GM18511 (cell line): ENCODE measurements around the gene INPP5F.
A peak's percentile ranks its signal among the peaks of the same experiment; 100 is the strongest.

Experiments used
- ATAC-seq: cut with Tn5 transposase; IDR thresholded peaks from one replicate; pipeline ENCODE4 v1.9.1; 2021; ENCODE audit warnings: mild to moderate bottlenecking, moderate library complexity; ENCODE audit not compliant: unreplicated experiment

The INPP5F gene, protein sequence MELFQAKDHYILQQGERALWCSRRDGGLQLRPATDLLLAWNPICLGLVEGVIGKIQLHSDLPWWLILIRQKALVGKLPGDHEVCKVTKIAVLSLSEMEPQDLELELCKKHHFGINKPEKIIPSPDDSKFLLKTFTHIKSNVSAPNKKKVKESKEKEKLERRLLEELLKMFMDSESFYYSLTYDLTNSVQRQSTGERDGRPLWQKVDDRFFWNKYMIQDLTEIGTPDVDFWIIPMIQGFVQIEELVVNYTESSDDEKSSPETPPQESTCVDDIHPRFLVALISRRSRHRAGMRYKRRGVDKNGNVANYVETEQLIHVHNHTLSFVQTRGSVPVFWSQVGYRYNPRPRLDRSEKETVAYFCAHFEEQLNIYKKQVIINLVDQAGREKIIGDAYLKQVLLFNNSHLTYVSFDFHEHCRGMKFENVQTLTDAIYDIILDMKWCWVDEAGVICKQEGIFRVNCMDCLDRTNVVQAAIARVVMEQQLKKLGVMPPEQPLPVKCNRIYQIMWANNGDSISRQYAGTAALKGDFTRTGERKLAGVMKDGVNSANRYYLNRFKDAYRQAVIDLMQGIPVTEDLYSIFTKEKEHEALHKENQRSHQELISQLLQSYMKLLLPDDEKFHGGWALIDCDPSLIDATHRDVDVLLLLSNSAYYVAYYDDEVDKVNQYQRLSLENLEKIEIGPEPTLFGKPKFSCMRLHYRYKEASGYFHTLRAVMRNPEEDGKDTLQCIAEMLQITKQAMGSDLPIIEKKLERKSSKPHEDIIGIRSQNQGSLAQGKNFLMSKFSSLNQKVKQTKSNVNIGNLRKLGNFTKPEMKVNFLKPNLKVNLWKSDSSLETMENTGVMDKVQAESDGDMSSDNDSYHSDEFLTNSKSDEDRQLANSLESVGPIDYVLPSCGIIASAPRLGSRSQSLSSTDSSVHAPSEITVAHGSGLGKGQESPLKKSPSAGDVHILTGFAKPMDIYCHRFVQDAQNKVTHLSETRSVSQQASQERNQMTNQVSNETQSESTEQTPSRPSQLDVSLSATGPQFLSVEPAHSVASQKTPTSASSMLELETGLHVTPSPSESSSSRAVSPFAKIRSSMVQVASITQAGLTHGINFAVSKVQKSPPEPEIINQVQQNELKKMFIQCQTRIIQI

DNA sequence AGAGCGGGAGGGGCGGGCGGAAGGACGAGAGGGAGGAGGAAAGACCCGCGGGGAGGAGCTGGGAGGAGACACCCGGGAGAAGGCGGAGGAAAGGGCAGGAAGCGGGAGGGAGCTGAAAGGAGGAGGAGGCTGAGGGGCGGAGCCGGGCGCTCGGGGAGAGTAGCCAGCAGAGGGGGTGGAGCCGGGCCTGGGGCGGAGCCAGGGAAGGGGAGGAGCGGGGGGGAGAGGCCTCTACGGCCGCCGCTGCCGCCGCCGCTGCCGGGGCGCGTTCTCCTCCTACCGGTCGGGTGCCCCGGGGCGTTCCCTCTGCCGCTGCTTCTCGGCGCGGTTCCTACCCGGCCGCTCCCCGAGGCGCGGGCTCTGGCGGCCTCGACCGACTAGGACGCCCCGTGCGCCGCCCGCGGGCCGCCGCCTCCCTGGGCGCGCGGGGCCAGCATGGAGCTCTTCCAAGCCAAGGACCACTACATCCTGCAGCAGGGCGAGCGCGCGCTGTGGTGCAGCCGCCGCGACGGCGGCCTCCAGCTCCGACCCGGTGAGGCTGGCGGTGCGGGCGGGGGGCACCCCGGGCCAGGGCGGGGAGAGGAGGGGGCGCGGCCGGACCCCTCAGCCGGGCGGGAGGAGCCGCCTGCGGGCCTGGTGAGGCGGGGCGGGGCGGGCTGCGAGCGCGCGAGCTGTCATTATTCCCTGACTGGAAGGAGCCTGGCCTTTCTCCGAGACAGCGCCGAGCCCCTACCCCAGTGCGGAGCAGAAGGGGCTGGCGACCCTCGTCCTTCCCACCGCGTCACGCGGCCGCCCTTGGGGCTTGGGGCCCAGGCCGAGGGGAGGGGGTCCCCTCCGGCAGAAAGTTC lies at the start of gene INPP5F:
INPP5F (plus strand) TSS at position 223 of the 848 bp plus-strand sequence; CDS start at position 436, 213 bp downstream.
- peak; percentile 84 for ATAC-seq

DNA sequence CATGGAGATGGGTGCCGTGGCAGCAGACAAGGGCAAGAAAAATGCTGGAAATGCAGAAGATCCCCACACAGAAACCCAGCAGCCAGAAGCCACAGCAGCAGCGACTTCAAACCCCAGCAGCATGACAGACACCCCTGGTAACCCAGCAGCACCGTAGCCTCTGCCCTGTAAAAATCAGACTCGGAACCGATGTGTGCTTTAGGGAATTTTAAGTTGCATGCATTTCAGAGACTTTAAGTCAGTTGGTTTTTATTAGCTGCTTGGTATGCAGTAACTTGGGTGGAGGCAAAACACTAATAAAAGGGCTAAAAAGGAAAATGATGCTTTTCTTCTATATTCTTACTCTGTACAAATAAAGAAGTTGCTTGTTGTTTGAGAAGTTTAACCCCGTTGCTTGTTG lies 48.7 kb upstream of the INPP5F start:
- ATAC-seq: no peak

DNA sequence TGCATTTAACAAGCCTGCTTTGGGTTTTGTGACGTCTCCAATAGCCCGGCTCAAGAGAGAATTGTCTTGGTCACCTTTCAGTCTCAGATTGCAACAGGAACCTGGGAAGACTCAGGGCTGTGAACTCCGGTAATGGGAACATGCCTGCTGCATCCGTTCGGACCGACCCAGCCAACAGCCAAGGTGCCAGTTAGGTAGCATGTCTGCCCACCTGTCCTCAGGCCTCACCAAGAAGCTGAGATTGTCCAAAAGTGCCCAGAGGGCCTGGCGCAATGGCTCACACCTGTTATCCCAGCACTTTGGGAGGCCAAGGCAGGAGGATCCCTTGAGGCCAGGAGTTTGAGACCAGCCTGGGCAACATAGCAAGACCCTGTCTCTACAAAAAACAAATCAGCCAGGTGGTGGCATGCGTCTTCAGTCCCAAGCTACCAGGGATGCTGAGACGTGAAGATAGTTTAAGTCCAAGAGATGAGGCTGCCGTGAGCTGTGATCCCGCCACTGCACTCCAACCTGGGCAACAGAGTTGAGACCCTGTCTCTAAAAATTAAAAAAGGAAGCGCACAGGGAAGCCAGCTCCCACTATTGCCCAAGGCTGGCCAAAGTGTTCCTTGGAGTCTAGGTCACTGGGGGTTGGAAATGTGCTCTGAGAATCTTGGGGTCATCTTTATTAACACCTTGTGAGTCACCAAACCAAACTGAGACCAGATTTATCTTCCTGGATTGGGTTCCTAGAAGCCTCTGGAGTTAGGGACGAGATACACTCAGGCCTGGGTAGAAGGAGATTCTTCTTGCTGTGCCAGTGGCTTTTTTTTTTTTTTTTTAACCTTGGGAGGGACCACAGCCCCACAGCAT lies 47.7 kb upstream of the INPP5F start:
- ATAC-seq: no peak

DNA sequence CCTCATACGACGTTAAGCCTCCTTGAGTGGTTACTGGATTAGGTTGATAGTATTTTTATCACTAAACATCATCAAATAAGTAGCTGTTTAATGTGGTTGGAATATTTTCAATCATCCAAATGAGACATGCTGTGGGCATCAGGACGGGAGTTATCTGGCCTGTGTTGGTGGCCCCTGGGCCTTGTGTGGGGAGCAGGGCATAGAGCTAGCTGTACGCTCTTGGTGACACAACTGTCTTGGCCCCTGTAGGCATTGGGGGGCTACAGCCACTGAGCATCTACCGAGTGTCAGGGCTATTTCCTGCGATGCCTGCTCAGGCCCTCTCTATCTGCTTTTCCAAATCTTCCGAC lies 46.4 kb upstream of the INPP5F start:
- no peak for ATAC-seq

DNA sequence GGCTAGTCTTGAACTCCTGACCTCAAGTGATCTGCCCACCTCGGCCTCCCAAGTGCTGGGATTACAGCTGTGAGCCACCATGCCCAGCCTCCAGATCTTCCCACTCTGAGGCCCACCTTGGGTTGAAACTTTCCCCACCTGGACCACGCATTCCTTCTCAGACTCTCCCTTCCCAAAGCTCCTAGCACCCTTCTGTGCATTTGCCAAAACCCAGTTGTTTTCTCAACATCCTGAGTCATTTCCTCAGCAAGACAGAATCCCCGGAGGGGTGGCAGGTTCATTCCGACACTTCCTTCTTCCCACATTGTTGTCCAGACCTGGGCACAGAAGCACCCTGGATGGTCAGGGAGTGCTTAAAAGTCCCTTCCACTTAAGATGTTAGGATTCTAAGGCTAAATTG lies 45.8 kb upstream of the INPP5F start:
- no peak for ATAC-seq

DNA sequence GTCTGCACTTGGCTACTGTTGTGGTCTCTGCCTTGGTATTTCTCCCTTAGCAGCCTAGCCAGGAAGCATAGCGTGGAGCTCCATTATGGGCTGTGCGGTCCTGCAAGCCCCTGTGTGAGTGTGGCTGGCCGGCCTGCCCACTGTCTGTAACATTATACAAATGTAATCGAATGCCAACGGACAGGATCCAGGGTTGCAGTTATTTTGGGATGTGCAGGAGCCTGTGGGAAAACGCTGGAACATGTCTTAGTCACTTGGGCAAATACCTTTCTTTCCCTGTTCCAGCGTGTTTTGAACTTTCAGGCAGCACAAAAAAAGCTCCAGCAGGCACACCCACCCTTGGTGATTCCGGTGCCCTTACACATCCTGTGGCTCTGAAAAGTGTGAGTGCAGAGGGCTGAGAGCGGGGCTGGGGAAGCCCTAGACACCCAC lies 45.2 kb upstream of the INPP5F start:
- no peak for ATAC-seq

DNA sequence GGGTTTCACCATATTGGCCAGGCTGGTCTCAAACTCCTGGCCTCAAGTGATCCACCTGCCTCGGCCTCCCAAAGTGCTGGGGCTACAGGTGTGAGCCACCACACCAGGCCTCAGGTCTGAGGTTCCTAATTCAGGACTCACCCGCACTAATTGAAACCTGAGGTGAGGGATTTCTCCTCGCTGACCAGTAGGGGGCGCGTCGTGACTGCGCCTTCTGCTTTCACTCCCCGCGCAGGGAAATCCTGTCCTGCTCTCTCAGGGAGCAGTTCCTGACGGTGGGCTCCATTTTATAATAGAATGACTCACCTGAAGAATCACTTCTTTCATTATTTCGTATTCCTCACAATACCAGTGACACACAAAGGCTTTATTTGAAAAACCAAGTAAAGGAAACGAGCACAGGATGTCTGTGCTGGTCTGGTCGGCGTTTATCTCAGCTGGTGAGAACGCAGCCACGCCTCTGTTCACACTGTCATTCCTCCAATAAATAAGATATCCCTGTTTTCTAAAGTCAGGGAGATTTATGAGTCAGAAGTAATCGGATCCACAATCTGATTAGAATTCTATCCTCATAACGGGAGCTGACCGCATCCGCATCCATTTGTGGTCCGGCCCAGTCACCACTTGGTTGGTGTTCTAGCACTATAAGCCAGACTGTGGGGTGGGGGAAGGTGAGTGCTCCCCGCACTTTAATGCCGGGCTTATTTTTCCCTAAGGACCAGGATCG lies 39.2 kb upstream of the INPP5F start:
- peak; percentile 77 for ATAC-seq

DNA sequence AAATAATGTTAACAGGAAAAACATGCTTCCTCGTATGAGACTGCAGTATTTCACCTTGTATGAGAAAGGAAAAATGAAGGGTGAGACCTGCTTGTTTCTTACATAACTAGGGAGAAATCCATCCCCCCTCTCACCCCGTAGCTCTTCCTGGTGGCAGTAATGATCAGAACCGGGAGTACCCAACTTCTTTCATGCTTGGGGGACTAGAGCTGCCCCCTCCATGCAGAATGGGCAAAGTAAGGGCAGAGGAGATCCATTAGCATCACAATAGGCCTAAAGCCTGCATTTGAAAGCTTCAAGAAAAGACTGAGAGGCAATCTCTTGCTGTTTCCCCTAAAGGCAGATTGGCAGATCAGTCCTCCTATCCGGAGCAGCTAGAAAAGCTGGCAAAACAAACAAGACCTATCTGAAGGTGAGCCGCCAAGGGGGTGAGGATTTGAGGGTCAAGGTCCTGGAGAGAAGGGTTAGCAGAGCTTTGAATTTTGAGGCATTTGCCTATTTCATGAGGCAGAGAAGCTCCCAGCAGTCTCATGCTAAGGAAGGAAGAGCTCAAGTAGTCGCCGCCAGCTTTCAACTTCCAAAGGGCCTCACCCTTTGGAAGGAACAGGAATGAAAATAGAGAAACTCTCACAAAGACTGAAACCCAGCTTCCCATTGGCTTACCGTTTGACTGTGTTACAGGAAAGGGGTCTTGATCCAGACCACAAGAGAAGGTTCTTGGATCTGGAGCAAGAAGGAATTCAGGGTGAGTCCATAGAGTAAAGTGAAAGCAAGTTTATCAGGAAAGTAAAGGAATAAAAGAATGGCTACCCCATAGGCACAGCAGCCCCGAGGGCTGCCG lies 38.4 kb upstream of the INPP5F start:
- ATAC-seq: no peak

DNA sequence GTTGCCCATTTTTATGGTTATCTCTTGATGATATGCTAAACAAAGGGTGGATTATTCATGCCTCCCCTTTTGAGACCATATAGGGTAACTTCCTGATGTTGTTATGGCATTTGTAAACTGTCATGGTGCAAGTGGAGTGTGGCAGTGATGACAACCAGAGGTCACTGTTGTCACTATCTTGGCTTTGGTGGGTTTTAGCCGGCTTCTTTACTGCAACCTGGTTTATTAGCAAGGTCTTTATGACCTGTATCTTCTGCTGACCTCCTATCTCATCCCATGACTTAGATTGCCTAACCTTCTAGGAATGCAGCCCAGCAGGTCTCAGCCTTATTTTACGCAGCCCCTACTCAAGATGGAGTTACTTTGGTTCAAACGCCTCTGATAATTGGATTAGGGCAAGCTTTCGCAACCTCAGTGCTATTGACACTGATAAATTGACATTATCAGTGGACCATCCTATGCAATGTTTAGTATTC lies 37.8 kb upstream of the INPP5F start:
- no peak for ATAC-seq

DNA sequence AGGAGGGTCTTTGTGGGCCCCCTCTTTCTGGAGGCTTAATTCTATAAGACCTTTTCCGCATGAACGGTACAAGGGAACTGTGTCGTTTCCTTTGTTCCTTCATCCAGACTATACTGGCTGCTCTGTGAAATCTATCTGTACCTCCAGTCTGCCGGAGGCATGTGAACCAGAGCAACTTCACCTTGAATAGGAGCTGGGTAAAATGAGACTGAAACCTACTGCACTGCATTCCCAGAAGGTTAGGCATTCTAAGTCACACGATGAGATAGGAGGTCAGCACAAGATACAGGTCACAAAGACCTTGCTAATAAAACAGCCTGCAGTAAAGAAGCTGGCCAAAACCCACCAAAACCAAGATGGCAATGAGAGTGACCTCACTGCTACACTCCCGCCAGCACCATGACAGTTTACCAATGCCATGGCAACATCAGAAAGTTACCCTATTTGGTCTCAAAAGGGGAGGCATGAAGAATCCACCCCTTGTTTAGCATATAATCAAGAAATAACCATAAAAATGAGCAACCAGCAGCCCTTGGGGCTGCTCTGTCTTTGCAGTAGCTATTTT lies 36.8 kb upstream of the INPP5F start:
- ATAC-seq: no peak

DNA sequence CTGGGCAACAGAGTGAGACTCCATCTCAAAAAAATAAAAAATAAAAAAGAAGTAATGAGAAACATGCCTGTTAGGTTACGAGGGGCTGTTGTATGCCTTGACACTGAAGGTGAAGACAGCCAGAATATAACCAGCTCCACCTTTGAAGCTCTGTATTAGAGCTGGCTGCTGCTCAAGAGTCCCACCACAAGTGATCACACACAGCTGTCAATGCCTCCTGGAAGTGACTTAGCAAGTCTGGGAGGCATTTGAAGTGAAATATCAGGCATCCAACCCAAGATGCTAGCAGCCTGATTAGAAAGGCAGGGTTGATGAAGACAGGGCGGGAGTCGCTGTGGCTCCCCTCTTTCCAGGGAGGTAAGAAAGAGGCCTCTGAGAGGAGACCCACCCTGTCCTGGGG lies 34.1 kb upstream of the INPP5F start:
- ATAC-seq: no peak

DNA sequence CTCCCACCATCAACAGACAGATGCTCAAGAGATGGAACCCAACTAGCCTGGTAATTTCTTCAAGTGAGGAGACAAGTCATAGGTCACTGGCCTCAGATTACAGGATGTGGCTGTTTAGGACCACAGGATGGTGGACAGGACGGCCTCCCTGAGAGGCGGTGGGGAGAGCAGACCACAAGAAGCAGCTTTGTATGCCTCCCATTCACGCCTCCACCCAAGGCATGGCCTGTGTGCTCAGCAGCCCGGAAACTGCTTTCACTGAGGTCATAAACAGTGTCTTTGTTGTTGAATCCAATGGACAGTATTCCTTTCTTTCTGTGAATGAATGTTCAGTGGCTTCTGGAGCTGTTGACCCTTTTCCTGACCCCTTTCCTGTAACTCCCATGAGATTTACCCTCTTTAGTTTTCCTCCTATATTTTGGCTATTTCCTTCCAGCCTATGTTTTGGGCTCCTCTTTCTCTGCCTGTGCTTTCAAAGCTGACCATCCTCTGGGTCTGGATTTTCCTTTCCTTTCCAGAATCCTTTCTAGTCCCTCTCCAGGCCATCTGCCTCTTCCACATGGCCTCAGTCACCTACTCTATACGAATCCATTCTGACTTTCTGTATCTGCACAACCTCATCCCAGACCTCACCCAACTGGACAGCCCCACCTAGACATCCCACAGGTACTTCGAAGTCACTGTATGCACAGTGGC lies 32.4 kb upstream of the INPP5F start:
- ATAC-seq: peak; percentile 89

DNA sequence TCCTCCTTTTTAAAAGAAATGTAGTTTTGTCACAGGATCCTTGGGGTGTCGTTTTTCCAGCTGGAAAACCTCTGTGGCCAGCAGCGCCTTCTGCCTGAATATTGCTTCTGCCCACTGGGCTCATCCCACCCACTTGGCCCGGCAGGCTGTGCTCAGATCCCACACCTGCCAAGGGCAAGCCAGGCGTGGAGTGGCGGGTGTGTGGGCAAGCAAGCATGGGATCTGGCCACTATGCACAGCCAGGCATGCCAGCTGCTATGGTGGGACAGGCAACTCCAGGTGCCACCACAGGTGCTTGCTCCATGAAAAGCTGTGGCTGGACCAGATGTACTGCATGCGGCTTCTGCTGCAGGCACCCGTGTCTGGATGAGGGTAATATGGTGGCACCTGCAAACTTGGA lies 31.2 kb upstream of the INPP5F start:
- no peak for ATAC-seq

DNA sequence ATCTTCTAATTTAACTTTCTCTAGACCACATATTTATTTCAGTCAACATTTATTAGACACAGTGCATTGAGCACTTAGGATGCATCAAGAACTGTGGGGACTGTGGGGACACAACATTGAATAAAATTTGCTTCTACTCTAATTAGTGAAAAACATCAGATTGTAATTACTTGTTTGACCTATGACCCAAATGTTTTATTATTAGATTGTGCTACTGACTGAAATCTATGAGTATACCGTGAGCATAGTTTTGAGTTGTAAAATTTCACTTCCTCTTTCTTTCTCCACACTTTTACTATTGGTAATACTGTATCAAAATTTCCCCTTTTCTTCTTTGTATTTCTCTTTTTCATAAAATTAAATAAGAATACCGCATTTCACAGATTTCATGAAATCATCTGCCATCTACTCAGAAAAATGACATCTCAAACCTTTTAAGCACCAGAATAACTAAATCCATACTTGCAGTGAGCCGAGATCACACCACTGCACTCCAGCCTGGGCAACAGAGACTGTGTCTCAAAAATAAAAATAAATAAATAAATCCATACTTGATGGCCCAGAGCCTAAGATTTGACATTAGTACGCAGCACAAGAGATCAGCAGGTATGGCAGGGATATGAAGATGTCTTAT lies 25.4 kb upstream of the INPP5F start:
- peak; percentile 54 for ATAC-seq

DNA sequence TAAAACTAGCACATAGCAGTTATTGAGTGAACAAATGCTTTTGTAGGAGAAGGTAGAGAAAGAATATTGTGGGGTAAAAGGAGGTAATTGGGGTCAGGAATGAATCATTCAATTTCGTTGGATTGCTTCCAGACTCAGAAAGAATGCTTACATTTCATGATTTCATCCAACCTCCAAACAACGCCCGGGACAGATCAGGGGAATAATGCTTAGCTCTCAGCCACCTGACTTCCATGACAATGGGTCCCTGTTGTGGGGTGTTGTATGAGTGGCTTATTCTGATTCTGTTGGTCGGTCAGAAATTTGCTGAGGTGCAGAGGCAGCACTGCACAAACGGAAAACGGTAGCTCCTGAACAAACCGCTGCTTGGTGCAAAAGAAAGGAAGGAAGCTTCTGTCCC lies 24.0 kb upstream of the INPP5F start:
- ATAC-seq: no peak

DNA sequence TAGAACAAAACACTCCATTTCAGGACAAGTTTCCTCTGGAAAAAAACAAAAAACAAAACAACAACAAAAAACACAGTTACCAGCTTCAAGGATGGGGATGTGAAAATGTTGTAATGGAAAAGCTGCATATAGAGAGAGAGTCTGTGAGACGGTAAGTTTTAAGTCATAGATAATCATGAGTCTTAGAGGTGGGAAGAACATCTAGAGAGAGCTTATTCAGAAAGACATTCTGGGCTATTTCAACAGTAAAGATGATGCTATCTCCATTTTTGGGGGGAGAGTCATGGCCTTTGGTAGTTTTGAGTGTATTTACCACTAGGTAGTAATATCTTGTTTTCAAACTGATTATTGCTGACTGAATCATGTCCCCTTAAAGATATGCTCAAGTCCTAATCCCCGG lies 23.3 kb upstream of the INPP5F start:
- no peak for ATAC-seq
